HUES6 (cell line): ENCODE results near the gene PON2.

Experiments
- H3K27ac ChIP-seq: 2 replicates; pipeline ENCODE4 v1.7.0; 2013; ENCODE audit warnings: low read depth, mild to moderate bottlenecking, low read length, inconsistent platforms
- H3K27me3 ChIP-seq: 2 replicates; pipeline ENCODE4 v1.6.1; 2013; ENCODE audit warnings: low read length; ENCODE audit not compliant: control insufficient read depth, insufficient read depth
- H3K36me3 ChIP-seq: 2 replicates; pipeline ENCODE4 v1.6.1; 2013; ENCODE audit warnings: low read length; ENCODE audit not compliant: control insufficient read depth, insufficient read depth
- H3K4me1 ChIP-seq: 2 replicates; pipeline ENCODE4 v1.6.1; 2013; ENCODE audit warnings: low read length; ENCODE audit not compliant: control insufficient read depth, insufficient read depth
- H3K4me3 ChIP-seq: 2 replicates; pipeline ENCODE4 v1.5.1; 2013; ENCODE audit warnings: low read depth, low read length
- H3K9ac ChIP-seq: one replicate; pipeline ENCODE4 v1.6.1; 2013; ENCODE audit warnings: mild to moderate bottlenecking, low read length
- H3K9me3 ChIP-seq: 2 replicates; pipeline ENCODE4 v1.6.1; 2013; ENCODE audit warnings: low read depth, low read length; ENCODE audit not compliant: control insufficient read depth, insufficient read depth

The PON2 gene

GRCh38 chr7:95434557-95435421 lies at the start of gene PON2:
Gene PON2, minus strand, starts transcription at chr7:95435028. Its CDS starts 77 bp downstream, at chr7:95434951.
- no peaks in the 10 kb centered on the region for H3K27me3 ChIP-seq
- peak within 1 kb of the TSS; percentile 90 for H3K27ac ChIP-seq
- peak within 1 kb of the TSS; percentile 94 for H3K9ac ChIP-seq
- peak within 1 kb of the TSS; percentile 78 for H3K4me3 ChIP-seq
- H3K4me1 ChIP-seq: peaks cover 6% of the 10 kb centered on the region; the same call in 1 of the 2 replicates
- no peaks in the 10 kb centered on the region for H3K9me3 ChIP-seq
- no peaks in the 10 kb centered on the region for H3K36me3 ChIP-seq

GRCh38 chr7:95482424-95482823 lies 47.6 kb upstream of the PON2 start:
- Histone ChIP-seq H3K4me3 (no peak overlapping the region), H3K27me3 (no peaks in the 10 kb centered on the region), H3K27ac (no peak overlapping the region), H3K9me3 (peaks cover 4% of the 10 kb centered on the region), H3K4me1 (no peaks in the 10 kb centered on the region), H3K9ac (no peak overlapping the region), H3K36me3 (no peaks in the 10 kb centered on the region)

- Histone ChIP-seq H3K4me1 (peaks cover 3% of the 10 kb centered on the region), H3K36me3 (no peaks in the 10 kb centered on the region), H3K9me3 (peaks cover 4% of the 10 kb centered on the region), H3K27me3 (no peaks in the 10 kb centered on the region), H3K27ac (no peak overlapping the region), H3K4me3 (no peak overlapping the region), H3K9ac (no peak overlapping the region)
These were observed 46.7 kb upstream of the PON2 start for GRCh38 chr7:95481271-95482165.

GRCh38 chr7:95479992-95480624 lies 45.3 kb upstream of the PON2 start:
- H3K27ac ChIP-seq: no peak overlapping the region
- H3K4me3 ChIP-seq: no peak overlapping the region
- H3K4me1 ChIP-seq: peaks cover 5% of the 10 kb centered on the region
- H3K9me3 ChIP-seq: peaks cover 4% of the 10 kb centered on the region
- H3K36me3 ChIP-seq: no peaks in the 10 kb centered on the region
- no peak overlapping the region for H3K9ac ChIP-seq
- no peaks in the 10 kb centered on the region for H3K27me3 ChIP-seq

- Histone ChIP-seq H3K4me1 (peaks cover 10% of the 10 kb centered on the region), H3K27ac (no peak overlapping the region), H3K9me3 (peaks cover 4% of the 10 kb centered on the region), H3K36me3 (no peaks in the 10 kb centered on the region), H3K27me3 (no peaks in the 10 kb centered on the region), H3K4me3 (no peak overlapping the region), H3K9ac (no peak overlapping the region)
These were observed 43.6 kb upstream of the PON2 start for GRCh38 chr7:95478272-95479037.

- Histone ChIP-seq H3K4me3 (no peak overlapping the region), H3K27ac (no peak overlapping the region), H3K27me3 (no peaks in the 10 kb centered on the region), H3K36me3 (no peaks in the 10 kb centered on the region), H3K9me3 (no peaks in the 10 kb centered on the region), H3K4me1 (peaks cover 23% of the 10 kb centered on the region), H3K9ac (no peak overlapping the region)
These were observed 42.2 kb upstream of the PON2 start for GRCh38 chr7:95476904-95477594.

- H3K9ac ChIP-seq: no peak overlapping the region
- no peaks in the 10 kb centered on the region for H3K9me3 ChIP-seq
- no peak overlapping the region for H3K27ac ChIP-seq
- no peak overlapping the region for H3K4me3 ChIP-seq
- H3K4me1 ChIP-seq: peaks cover 27% of the 10 kb centered on the region
- no peaks in the 10 kb centered on the region for H3K36me3 ChIP-seq
- no peaks in the 10 kb centered on the region for H3K27me3 ChIP-seq
These were observed 41.4 kb upstream of the PON2 start for GRCh38 chr7:95476072-95476847.

GRCh38 chr7:95473276-95473985 lies 38.6 kb upstream of the PON2 start:
- H3K36me3 ChIP-seq: no peaks in the 10 kb centered on the region
- H3K27me3 ChIP-seq: no peaks in the 10 kb centered on the region
- peaks cover 40% of the 10 kb centered on the region for H3K4me1 ChIP-seq
- no peaks in the 10 kb centered on the region for H3K9me3 ChIP-seq
- no peak overlapping the region for H3K27ac ChIP-seq
- H3K4me3 ChIP-seq: no peak overlapping the region
- no peak overlapping the region for H3K9ac ChIP-seq

- Histone ChIP-seq H3K36me3 (no peaks in the 10 kb centered on the region), H3K27ac (no peak overlapping the region), H3K4me3 (no peak overlapping the region), H3K27me3 (no peaks in the 10 kb centered on the region), H3K4me1 (peaks cover 40% of the 10 kb centered on the region), H3K9ac (no peak overlapping the region), H3K9me3 (no peaks in the 10 kb centered on the region)
These were observed 37.8 kb upstream of the PON2 start for GRCh38 chr7:95472581-95473161.
